Activated T-cell treated with anti-CD3 and anti-CD28 coated beads, Interleukin-2, amount 50 U/mL, for 48 hours (primary cell): ENCODE measurements around the gene TDRD9.

Experiments used
- DNase-seq, 2 experiments: peaks; one replicate each; pipeline ENCODE4 v3.0.0-alpha.2; 2020

TDRD9 gene

DNA sequence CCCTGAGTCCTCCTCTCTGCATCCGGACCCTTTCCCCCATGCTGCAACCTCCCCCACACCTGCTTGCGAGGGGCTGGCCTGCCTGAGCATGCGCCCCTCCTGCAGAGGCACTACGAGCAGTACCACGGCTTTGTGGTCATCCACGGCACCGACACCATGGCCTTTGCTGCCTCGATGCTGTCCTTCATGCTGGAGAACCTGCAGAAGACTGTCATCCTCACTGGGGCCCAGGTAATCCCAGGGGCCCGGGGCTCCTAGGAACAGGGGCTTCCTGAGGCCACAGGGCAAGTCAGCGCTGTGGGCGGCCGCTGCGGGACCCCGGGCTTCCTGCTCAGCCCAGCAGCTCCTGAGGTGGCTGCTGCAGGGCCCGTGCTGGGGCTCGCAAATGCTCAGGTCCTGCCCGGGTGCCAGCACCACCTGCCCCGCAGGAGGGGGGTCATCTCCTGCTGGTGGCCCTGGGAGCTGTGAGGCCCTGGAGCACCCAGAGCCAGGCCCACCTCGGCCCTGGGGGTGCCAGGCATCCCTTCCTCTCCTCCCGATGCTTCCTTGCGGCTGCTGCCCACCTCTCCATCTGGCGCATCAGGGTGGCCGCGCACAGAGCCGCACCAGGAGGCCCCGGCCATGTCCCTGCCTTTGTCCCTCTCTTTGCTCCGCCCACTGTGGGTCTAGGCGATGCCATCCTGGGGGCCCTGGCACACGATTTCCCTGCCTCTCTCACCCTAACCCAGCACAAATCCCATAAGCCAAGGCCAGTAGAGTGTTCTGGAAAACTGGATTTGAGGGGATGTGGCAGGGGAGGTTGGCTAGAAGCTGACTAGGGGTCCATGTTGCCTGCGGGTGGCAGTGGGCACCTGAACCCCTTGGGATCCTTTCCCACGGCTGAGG lies 167.4 kb downstream of the TDRD9 start:
- no peak for DNase-seq

DNA sequence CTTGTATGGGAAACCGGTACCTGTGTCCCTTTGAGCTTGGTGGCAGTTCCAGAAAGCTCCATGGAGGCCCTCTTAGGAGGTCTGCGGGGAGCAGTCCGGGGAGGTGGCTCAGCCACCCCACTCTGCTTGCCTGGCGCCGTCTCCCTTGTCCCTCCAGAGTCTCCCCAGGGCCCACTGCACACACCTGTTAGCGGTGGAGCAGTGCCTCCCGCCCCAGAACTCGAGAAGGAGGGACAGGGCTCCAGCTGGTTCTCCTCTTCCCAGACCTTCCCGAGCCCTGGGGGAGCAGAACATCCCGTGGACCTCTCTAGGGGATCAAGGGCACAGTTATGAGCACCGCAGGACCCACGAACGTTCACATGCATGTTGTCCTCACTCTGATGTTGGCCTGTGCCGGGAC lies 168.1 kb downstream of the TDRD9 start:
- DNase-seq: no peak

DNA sequence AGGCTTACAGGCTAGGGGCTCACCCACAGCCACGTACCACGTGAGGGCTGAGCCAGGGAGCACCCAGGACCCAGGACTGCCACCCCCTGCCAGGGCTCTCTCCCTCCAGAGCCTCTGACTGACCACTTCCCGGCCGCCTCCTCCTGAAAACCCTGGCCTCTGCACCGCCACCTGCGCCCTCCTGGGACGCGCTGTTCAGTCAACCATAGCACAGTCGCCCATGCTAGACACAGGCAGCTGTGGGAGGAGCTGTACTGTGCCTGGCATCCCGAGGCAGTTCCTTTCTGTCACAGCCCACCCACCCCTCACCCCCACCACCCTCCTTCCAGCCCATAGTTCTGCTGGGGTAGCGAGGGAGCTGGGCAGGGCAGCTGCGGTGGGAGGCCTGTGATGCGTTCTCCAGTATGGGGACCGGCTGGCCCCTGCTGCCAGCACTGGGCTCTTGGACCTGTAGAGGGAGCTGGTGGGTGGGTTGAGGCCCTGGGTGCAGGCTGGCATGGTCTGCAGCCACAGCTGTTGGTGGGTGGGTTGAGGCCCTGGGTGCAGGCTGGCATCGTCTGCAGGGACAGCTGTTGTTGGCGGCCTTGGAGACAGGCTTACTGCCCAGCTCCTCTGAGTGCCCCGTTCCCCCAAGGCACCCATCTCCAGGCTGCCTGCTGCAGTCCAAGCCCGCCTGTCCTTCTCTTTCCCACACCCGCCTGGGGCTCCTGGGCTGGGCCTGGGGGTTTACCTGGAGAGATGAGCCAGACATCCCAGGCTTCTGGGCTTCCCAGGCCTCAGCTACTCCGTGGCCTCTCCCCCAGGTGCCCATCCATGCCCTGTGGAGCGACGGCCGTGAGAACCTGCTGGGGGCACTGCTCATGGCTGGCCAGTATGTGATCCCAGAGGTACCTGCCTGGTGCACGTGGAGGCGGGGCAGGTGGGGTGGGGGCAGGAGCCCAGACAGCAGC lies 168.8 kb downstream of the TDRD9 start:
- no peak for DNase-seq

DNA sequence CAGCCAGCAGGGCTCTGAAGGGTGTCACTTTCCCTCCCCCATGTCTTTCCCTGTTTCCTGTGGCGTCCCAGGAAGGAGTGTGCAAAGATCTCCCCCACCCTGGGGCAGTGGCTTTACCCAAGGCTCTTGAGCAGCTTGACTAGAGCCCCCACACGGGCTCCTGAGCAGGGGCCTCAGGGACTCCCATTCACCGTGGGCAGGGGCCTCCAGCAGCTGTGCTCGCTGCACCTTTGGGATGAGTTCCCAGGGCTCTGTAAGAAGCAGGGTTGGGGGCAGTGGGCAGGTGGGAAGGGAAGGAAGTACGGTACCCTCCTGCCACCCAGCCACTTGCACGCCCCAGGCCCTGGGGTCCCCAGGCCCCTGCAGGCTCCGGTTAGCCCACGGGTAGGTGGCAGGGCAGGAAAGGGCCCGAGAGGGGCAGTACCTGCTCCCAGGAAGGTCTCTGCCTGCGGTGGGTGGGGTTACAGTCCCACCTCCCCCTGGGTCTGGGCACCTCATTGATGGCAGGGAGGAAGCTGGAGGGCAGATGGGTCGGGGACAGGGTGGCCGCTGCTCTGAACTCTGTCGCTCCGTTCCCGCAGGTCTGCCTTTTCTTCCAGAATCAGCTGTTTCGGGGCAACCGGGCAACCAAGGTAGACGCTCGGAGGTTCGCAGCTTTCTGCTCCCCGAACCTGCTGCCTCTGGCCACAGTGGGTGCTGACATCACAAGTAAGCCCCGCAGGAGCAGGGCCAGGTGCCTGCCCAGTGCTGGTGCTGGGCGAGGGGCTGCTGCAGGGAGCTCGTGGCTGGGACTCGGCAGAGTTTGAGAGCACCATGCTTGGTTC lies 170.2 kb downstream of the TDRD9 start:
- DNase-seq: no peak

DNA sequence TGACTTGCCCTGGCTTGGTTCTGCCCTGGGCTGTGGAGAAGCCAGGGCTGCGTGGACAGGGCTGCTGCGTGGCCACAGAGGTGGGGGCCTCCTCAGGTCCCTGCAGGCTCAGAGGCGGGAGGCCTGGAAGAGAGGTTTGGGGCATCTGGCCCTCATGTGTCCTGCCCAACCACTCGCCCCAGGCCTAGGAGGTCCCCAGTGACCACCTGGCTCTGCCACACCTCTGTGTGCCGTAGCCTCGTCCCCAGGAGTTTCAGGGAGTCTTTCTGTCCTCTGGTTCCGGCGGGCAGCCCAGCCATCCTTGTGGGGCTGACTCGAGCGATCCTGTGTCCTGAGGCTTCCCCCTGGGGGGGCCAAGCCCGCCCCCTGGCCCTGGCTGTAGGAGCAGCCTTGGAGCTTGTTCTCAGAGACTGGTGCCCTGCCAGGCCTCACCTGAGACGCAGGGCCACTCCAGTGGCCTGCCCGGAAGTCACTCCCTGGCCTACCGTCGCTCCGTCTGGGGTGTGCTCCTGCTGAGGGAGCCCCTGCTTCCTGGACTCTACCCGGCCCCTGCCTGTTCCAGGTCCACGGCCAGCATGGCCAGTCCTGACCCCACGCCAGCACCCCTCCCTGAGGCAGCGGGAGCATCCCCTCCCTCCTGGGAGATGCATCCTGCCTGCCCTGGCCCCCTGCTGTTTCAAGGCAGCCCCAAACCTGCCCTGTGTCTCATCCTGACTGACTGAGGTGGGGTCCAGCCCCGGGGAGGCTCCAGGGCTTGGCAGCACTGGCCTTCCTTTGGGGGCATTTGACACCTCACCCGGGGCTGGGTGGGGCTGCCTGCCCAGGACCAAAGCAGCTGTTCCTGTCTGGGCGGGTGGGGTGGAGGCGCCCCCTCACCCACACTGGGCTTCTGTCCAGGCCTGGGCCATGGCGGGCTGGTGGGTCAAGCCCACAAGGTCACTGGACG lies 171.1 kb downstream of the TDRD9 start:
- no peak for DNase-seq

DNA sequence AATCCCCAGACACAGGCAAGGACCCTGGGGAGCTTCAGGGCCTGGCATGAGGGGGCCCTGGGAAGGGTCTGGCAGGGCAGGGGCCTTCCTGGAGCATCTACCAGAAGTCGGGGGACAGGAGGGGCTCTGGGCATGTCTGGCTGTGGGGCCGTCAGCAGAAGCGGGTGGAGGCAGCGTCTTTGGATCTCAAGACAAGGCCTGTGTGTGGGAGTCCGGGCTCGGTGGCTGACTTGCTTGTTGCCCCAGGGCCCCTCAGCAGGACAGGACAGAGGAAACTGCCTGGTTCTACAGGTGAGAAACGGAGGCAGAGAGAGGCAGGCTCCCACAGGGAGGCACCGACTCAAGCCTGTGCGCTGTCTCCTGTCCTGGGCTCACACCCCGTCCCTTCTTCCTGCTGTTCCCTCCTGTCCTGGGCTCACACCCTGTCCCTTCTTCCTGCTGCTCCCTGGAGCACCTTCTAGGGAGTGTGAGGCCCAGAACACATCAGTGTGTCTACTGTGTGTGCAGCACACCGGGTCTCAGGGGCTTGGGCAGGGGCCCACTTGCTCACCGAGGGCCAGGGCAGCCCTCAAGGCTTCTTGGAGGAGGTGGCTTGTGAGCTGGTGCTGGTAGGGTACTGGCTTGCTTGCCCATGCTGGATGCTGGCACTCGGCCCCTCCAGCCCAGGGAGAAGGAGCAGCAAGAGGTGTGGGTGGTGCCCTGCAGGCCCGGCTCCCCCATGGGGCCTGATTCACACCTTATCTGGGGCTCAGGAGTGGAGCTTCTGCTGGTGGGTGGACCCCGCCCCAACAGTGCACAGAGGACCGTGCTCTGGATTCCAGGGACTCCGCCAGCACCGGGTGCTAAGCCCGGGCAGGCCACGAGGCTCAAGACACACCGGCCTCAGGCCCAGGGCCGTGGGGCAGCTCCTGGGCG lies 172.2 kb downstream of the TDRD9 start:
- no peak for DNase-seq

DNA sequence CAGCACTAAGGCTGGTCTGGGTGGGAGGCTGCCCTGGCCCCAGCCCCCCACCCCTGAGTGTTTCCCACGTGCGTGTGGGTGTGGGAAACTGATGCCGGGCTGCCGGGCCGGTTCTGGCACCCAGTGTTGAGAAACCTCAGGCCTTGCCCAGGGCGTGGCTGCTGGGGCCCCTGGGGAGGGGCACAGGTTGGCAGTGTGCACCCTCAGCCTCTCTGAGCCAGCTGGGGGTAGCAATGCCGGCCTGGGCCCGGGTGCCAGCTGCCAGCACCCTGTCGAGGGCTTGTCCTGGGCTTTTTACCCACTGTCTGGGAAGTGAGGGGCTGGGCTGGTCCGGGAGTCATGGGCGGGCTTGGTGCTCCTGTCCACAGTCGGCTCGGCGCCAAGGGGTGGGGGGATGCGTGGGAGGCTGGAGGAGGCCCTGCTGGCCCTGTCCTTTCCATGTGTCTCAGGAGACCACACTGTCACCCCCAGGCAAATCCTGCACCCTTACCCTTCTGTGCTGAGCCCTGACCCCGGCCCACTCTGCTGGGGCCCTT lies 172.9 kb downstream of the TDRD9 start:
- no peak for DNase-seq

DNA sequence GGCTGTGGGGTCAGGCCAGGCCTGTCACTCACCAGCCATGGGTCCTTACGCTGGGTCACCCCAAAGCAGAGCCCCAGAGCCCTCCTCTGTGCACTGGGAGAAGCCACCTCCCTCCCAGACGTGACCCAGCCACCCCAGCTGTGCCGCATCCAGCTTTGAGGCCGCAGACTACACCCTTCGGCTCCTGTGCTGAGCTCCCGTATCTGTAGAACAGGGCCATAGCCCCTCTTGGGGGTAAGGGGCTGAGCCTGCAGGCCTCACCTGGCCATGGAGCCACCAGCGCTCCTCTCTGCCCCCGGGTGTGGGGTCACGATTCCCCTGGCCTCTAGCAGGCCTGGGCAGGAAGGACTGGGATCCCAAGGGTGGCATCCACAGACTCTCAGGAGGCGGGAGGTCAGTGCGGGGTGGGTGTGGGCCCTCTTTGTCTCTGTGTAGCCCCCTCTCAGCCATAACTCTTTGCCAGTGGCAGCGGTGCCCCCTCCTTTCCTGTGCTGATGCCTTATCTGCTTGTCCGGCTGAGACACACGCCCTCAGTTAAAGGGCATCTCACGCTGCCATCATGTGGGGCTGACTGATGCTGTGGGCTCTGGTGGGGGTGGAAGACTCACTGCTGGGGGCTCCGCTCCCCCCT lies 173.5 kb downstream of the TDRD9 start:
- DNase-seq: no peak
